NK-92 (cell line): ENCODE measurements around the gene ESYT1.
A peak's percentile ranks its signal among the peaks of the same experiment; 100 is the strongest.

ENCODE experiments used
- DNase-seq: peaks from one replicate; lab custom pipeline; 2025; ENCODE audit not compliant: unreplicated experiment; lab: John Stamatoyannopoulos, UW

Gene ESYT1

DNA sequence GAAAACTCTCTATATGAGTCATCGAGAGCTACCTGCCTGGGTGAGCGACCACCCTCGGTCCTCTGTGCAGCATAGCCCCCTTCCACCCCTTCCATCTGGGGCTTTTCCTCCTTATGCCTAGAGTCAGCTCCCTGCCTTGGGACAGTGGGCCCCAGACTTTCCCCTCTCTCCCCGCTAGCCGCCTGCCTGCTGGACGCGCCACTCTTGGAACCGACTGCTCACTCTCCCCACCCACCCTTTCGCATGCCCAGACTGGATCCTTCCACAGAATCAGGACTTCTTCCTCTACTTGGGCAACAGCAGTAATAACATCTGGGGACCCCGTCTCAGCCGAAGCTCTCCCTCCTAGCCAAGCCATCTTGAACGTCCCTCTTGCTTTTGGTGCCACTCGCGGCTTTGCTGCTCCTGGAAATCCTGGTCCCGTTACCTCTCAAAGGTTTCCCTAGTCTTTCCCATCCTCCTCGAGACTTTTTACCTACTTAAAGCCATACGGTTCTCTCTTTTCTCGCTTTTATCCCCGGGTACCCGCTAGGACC lies 671 bp downstream of the ESYT1 start:
- no peak for DNase-seq

DNA sequence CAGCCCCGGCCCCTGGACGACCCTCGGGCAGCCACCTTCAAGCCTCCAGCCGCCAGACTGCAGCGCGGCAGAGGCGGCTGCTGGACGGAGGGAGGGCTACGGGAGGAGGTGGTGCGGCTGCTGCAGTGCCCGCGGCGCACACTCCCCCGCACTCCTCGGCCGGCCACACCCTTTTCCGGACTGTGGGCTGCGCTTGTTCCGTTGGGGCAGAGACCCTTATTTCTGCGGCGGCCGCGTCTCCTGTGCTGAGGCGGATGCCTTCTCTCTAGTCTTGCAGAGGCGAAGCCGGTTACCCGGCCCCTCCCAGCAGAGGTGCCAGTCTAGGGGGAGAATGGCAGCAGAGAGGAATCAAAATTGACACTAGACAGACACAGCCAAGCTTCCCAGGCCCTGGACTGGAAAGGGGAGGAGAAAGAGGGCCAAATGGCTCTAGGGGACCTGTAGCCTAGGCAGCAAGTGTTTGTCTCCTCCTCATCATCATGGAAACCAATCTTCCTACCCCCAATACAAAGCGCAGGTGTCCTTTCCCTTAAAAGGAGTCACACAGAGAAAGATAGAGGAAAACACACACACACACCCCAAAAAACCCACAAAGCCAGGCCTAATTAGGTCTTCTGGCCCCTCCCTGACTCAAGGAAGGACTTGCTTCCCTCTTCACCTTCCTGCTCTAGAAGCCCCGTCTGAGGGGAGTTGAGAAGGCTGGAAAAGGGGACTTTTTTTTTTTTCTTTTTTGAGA lies 1.3 kb downstream of the ESYT1 start:
- no peak for DNase-seq

DNA sequence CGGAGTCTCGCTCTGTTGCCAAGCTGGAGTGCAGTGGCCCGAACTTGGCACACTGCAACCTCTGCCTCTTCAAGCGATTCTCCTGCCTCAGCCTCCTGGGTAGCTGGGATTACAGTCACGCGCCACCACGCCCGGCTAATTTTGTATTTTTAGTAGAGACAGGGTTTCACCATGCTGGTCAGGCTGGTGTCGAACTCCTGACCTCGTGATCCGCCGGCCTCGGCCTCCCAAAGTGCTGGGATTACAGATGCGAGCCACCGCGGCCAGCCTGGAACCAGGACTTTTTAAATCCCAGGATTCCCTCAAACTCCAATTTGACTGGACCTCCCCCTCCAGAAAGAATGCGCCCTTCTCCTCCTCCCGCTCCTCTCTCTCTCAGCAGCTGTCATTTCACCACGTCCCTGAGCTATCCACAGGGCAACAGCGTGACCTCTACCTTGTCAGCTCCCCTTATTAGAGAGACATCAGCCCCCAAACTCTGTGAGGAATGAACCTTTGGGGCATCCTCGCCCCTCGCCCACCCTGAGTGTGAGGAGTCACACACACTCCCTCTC lies 2.0 kb downstream of the ESYT1 start:
- DNase-seq: no peak

DNA sequence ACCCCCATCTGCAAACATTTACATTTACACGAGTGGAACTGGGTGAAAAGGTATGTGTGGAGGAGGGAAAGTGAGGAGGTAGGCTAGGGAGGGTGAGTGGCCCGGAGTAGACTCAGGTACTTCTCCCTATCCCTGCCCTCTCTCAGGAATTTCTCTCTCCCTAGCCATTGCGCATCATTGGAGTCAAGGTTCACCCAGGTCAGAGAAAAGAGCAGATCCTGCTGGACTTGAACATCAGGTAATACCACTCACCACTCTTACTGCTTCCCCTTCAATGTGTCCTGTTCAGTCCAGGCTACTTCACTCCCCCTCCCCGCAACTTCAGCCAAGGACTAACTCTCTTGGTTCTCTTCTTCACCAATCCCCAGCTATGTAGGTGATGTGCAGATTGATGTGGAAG lies 2.8 kb downstream of the ESYT1 start:
- no peak for DNase-seq

DNA sequence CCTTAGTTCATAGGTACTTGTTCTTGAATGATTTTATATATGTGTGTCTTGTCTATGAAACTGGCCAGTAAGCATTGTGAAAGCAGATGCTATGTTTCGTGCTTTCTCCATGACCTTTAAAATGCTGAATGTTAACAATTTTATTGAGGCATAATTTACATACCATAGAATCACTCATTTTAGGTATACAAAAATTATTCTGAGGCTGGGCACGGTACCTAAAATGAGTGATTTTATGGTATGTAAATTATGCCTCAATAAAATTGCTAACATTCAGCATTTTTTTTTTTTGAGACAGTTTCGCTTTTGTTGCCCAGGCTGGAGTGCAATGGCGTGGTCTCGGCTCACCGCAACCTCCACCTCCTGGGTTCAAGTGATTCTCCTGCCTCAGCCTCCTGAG lies 6.8 kb downstream of the ESYT1 start:
- no peak for DNase-seq

DNA sequence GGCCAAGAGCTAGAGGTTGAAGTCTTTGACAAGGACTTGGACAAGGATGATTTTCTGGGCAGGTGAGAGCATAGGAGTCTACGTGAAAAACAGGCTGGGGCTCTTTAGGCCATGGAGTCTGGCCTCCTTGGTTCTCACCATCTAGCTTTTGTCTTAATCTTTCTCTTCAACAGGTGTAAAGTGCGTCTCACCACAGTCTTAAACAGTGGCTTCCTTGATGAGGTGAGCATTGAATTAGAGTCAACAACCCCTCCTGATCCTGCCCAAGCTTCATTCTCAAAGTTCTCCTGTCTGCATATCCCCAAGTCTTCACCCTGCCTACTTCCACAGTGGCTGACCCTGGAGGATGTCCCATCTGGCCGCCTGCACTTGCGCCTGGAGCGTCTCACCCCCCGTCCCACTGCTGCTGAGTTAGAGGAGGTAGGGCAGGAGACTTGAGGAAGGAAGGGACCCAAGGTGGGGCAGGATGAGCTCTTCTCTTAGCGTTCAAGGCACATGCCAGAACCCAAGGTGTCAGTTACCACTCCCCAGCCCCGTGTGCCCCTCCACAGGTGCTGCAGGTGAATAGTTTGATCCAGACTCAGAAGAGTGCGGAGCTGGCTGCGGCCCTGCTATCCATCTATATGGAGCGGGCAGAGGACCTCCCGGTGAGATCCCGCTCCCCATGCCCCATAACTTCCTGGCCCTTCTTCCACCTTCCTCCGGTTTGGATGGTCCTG lies 9.9 kb downstream of the ESYT1 start:
- no peak for DNase-seq

DNA sequence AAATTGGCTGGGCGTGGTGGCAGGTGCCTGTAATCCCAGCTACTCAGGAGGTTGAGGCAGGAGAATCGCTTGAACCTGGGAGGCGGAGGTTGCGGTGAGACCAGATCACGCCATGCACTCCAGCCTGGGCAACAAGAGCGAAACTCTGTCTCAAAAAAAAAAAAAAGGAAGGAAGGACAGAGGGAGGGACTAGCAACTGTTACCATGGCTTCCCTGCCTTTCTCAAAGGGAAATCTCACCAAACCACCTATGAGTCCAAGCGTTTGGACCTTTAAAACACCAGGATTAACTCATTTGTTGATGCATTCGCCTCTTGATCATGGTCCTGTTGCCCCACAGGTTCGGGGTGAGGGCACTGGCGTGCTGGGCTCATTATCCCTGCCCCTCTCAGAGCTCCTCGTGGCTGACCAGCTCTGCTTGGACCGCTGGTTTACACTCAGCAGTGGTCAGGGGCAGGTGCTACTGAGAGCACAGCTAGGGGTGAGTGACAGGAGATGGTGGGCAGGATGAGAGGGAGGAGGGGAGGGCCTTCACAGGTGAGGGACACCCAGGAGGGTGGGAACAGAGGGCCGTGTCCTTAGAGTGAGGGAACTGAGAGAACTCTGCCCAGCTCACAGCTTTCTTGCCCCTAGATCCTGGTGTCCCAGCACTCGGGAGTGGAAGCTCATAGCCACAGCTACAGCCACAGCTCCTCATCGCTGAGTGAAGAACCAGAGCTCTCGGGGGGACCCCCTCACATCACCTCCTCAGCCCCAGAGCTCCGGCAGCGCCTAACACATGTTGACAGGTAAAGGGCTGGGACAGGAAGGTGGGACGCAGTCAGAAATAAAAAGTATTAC lies 14.1 kb downstream of the ESYT1 start:
- no peak for DNase-seq

DNA sequence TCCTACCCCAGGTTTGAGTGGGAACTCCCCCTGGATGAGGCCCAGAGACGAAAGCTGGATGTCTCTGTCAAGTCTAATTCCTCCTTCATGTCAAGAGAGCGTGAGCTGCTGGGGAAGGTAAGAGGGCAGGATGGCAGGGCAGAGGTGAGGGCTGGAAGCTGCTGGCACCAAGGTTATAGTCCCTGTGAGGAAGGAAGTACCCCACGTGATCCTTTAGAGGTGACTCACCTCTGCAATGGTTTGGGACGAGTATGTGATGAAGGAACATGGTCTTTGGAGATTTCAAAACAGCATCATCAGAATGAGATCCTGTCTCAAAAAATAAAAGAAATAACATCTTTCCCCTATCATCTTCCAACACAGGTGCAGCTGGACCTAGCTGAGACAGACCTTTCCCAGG lies 15.2 kb downstream of the ESYT1 start:
- no peak for DNase-seq

DNA sequence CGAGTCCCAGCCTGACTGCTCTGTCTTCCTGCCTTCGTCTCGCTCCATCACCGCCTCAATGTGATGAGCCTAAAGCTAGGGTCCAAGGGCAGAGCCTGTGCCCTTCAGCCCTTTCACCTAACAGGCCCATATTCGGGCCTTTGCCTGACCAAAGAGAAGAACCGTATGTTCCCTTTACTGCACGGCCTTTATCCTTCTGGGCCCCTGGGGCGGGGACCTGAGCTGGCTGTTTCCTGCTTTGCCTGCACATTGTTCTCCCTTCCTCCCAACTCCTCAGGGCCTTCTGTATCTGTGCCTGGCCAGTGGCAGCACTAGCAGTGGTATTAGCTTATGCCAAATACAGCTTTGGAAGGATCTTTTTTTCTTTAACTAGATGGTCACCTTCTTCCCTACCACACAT lies 15.8 kb downstream of the ESYT1 start:
- DNase-seq: no peak

DNA sequence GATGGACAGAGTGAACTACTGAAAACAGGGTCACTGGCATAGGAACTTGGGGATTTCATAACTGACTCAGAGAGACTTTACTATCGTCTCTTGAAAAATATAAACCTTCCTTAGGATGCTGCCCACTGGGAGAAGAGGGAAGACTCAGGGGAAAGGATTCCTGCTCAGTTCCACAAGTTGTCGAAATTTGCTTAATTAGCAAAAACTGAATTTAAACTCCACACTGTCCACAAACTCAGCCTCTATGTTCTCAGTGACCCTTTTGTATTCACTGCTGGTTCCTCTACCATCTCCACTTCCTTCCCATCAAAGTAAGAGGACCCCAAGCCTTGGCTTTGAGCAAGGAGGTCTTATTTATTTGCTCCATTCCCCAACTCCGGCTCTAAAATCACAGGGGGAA lies 17.1 kb downstream of the ESYT1 start:
- no peak for DNase-seq

DNA sequence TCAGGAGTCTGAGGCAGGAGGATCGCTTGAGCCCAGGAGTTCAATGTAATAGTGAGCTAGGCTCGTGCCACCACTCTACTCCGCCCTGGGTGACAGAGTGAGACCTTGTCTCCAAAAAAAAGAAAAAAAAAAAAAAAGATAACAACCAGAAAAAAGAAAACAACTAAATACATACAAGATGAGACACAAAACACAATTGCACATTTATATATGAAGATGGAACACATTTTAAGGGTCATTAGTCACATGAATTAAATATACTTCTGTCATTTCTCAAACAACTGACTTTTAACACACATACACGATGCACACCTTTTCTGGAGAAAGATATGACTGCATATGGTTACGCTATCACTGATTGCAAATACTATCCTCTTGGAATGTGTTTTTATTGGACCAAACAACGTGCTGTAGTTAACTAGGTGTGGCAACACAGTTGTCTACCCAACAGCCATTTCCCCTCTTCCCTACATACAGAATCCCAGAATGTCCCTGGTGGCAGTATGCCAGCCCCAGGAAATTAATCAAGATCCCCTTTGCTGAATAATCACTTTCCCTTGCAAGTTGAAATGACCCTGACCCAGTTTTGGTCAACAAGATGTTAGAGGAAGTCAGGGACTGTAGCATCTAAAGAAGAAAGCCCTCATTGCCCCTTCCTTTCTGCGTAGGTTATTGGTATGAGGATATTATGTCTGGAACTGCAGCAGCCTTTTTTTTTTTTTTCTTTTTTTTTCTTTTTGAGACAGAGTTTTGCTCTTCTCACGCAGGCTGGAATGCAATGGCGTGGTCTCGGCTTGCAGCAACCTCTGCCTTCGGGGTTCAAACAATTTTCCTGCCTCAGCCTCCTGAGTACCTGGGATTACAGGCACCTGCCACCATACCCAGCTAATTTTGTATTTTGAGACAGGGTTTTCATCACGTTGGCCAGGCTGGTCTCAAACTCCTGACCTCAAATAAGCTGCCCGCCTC lies 18.7 kb downstream of the ESYT1 start:
- no peak for DNase-seq

DNA sequence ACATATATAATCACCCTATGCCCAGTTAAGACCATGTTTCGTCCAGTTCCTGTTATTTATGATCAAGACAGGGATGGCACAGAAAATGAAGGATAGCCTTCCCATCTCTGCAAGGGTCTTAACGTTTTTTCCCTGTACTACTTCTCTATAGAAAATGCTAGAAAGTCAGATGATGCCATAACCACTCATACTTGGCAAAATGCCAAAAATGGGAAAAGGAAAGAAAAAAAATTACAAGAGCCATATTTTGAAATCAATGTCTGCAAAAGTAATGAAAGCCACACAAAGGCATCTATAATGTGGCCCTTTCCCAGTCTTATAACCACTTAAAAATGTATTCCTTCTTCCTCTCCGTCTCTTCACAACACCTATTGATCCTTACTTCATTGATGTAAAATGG lies 22.5 kb downstream of the ESYT1 start:
- DNase-seq: no peak

DNA sequence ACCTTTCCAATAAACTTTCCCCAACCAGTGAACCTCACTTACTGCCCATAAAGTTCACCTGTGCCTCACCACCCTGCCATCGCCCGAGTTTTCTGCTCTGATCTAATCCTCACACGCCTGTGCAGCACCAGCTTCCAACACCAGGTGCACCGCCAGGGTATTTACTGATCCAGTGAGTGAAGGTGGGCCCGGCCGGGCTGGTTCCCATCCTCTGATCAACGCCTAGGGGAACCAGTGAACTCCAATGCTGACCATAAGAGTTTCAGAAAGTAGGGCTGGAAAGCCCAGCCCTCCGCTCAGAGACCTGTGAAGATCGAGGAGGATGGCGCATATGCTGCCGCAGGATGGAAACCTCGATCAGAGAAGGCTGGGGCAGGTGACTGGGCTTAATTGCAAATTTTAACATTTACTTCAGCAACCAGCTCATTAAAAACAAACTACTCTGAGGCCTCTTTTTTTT lies 23.6 kb downstream of the ESYT1 start:
- no peak for DNase-seq

DNA sequence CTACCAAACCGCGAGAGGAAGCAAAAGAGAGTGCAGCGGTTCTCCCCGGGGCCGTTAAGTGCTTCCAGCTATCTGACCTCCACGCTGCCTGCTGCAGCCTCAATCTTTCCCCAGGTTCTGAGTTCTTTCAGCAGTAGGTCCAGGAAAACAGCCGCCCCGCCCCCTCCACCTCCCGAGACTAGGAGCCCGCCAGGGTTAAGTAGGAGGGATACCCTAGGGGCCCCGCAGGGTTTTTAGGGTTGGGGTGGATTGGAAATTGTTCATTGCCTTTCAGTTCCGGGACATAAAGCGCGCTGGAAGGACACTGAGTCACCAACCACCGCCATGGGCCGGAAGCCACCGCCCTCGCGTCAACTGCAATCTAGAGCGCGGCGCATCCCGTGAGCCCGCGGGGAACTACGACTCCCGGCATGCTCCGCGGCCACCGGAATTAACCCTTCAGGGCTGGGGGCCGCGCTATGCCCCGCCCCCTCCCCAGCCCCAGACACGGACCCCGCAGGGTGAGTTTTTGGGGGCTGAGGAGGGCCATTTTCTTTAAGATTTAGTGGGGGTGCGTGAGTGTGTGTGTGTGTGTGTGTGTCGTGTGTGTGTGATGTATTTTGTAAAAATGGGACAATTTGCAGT lies 24.2 kb downstream of the ESYT1 start, which contains the start of gene MYL6B:
MYL6B (plus strand) TSS at position 456 of the 624 bp plus-strand sequence. CDS start 1,332 bp downstream, outside the sequence.
- peak; percentile 55 for DNase-seq

DNA sequence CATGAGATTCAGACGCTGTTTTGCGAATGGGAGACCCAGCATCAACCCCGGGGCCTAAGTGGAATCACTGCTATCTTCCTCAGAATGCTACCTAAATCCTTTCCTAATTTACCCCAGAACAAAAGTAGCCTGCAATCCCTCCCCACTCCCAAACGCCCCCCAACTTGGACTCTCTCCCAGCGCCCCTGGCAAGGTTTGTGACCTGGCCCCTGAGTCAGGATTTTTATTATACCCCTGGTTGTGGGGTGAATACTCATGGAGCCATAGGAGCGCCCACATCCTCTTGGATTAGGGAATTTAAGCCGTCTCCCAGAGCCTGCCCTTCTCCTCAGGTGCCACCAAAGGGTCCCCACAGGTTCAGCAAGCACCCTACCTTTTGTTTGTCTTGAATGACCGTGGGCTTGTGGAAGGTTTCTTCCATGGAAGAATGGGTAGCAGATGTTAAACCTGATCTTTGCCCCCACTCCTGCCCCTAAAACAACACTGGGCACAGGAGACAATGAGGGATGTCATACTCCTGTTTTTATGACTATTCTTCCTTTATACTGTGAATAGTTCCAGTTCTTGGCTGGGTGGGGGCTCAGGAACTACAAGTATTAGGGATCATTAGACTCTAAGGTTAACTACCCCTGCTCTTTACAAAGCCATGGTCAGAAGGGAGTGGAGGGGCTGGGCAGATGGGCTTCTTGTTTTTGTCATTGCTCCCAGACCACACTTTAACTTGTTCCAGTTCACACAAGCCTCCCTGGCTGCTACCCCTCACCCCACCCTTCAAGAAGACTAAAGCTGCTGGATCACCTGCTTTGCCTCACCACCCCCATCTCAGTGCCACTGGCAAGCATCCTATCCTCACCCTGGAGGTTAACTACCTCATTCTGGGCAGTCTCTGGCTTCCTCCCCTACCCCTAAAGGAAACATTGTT lies 24.9 kb downstream of the ESYT1 start:
- DNase-seq: no peak

DNA sequence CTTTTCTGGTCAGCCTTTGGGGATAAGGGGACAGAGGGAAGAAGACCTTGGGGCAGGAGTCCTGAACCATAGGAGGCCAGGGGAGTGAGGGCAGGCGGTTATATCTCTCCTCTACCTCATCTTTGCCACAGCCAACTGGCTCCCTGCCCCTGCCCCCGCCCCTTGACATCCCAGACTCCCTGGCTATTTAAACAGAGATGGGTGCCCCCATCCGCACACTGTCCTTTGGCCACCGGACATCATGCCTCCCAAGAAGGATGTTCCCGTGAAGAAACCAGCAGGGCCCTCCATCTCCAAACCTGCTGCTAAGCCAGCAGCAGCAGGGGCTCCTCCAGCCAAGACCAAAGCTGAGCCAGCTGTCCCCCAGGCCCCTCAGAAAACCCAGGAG lies 25.6 kb downstream of the ESYT1 start:
- DNase-seq: no peak

DNA sequence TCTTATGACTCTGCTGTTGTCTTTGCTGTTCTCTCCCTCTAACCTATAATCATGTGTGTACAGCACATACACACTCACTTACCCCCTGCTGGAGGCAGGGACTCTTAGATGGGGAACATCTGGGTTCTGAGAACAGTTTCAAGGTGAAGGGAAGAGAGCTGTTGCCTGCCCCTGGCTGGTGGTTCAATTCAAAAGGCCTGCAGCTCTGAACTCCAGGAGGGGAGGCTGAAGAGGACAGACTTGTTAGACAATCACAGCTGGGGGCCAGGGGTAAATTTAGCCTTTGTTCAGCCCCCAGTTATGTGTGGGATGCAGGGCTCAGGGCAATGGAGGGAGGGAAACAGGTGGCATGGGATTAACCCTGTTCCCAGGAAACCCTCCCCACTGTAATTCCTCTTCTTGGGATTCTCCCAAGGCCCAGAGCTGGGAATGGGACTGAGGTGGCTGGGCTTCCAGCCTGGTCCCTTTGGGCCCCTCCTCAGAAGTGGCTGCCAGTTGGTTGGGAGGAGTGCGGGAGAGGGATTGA lies 26.2 kb downstream of the ESYT1 start:
- DNase-seq: no peak

DNA sequence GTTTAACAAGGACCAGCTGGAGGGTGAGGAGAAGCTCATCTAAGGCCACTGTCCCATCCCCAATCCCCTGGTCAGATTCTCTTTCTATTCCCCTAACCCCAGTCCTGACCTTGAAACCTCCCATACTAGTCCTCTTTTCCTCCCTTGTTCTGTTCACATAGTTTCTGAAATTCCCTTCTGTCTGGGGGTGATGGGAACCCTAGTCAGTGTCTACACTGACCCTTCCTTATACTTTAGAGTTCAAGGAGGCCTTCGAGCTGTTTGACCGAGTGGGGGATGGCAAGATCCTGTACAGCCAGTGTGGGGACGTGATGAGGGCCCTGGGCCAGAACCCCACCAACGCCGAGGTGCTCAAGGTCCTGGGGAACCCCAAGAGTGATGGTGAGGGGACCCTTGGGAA lies 26.8 kb downstream of the ESYT1 start:
- no peak for DNase-seq
